Erythroblast (primary cell): ENCODE data around the gene SCFD1.

Experiments
- GATA1 ChIP-seq: IDR thresholded peaks from 2 replicates; pipeline ENCODE4 v1.6.1; 2011; ENCODE audit warnings: low read depth, mild to moderate bottlenecking, control low read depth, low read length, moderate library complexity
- POLR2A ChIP-seq: IDR thresholded peaks from 2 replicates; pipeline ENCODE4 v1.6.1; 2011; ENCODE audit warnings: mild to moderate bottlenecking, low read length

DNA sequence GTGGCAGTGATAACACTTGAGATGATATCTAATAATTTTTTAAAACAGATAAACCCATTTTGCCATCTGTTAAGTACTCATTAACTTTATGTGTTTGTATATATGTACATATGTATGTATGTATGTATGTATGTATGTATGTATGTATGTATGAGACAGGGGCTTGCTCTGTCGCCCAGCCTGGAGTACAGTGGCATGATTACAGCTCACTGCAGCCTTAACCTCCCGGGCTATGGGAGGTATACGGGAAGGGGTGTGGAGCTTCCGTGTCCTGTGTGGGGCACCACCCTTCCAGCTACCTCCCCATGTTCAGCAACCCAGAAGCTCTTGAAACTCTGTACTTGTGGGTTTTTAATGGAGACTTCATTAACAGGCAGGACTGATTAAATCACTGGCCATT, 116.9 kb downstream of the SCFD1 start:
- TF ChIP-seq POLR2A (no peak), GATA1 (no peak)
